Subcutaneous adipose tissue (tissue), 4 donors: Measurements from ENCODE around the gene FLNC. TPM values are rescaled to one million over a fixed set of nuclear protein-coding genes. Genes with fewer than 3 reads are reported as not detected.

Source experiments
- CTCF ChIP-seq: fragments of 450-650 bp; IDR thresholded peaks from one replicate; pipeline ENCODE4 v1.5.1; 2016; ENCODE audit warnings: low read depth, mild to moderate bottlenecking, control low read depth, antibody characterized with exemption, moderate library complexity
- total RNA-seq, 4 donors: library from RNA; depleted of rRNA; stranded (reverse); fragments of >200 nt; gene quantifications; one replicate each; pipeline ENCODE4 v1.1.0, GENCODE V29; 2016

Gene FLNC
- total RNA-seq, 4 donors from 2014 or later = 3.3 to 10.3 (median 4.8) TPM

GRCh38 chr7:128832880-128833147, 2.6 kb downstream of the FLNC start:
- no peak for TF ChIP-seq CTCF

- TF ChIP-seq CTCF = no peak
These were observed 3.1 kb downstream of the FLNC start for GRCh38 chr7:128833148-128833945.

GRCh38 chr7:128833946-128834325, 3.7 kb downstream of the FLNC start:
- no peak for TF ChIP-seq CTCF

- no peak for TF ChIP-seq CTCF
These were observed 5.1 kb downstream of the FLNC start for GRCh38 chr7:128835231-128835751.

GRCh38 chr7:128835790-128836641, 5.8 kb downstream of the FLNC start:
- no peak for TF ChIP-seq CTCF

GRCh38 chr7:128836729-128837348, 6.6 kb downstream of the FLNC start:
- TF ChIP-seq CTCF = no peak

- no peak for TF ChIP-seq CTCF
These were observed 7.3 kb downstream of the FLNC start for GRCh38 chr7:128837521-128837921.
